GM10266 (cell line): ENCODE results near the gene IL33.

ENCODE experiments used
- DNase-seq: peaks from one replicate; pipeline ENCODE4 v3.0.0; 2012; ENCODE audit errors: extremely low spot score
- CTCF ChIP-seq: IDR thresholded peaks from 2 replicates; pipeline ENCODE4 v1.5.1; 2012; ENCODE audit warnings: mild to moderate bottlenecking, low read depth; ENCODE audit not compliant: control insufficient read depth, insufficient read depth; ENCODE audit errors: missing control alignments

IL33 gene

GRCh38 chr9:6186691-6187090 is 28.9 kb upstream of the IL33 start:
- no peak for DNase-seq
- TF ChIP-seq CTCF: no peak

GRCh38 chr9:6187272-6187671 is 28.3 kb upstream of the IL33 start:
- DNase-seq: no peak
- TF ChIP-seq CTCF: no peak

GRCh38 chr9:6188466-6188865 is 27.1 kb upstream of the IL33 start:
- DNase-seq: no peak
- TF ChIP-seq CTCF: no peak

GRCh38 chr9:6188906-6189305 is 26.7 kb upstream of the IL33 start:
- no peak for TF ChIP-seq CTCF
- DNase-seq: no peak

GRCh38 chr9:6194934-6195333 is 20.7 kb upstream of the IL33 start:
- DNase-seq: no peak
- no peak for TF ChIP-seq CTCF

- TF ChIP-seq CTCF: no peak
- no peak for DNase-seq
Observed at GRCh38 chr9:6195714-6196360, 19.8 kb upstream of the IL33 start.

- DNase-seq: no peak
- TF ChIP-seq CTCF: no peak
Observed at GRCh38 chr9:6197330-6197729, 18.3 kb upstream of the IL33 start.
